Stimulated activated naive CD4-positive, alpha-beta T cell (primary cell): Measurements from ENCODE around the gene ZNHIT2.
A peak's percentile ranks its signal among the peaks of the same experiment; 100 is the strongest.

Source experiments
- DNase-seq, 6 experiments: peaks; one replicate each; lab custom pipeline; 2025; lab: John Stamatoyannopoulos, UW

Gene ZNHIT2

GRCh38 chr11:65104628-65105027 lies 12.9 kb downstream of the ZNHIT2 start:
- no peak for DNase-seq

- no peak for DNase-seq
Measured at GRCh38 chr11:65103476-65103875, 14.0 kb downstream of the ZNHIT2 start.

- DNase-seq: no peak
Measured at GRCh38 chr11:65102142-65103095, 15.1 kb downstream of the ZNHIT2 start.

- no peak for DNase-seq
Measured at GRCh38 chr11:65100674-65101350, 16.7 kb downstream of the ZNHIT2 start.

GRCh38 chr11:65096926-65097325 lies 20.6 kb downstream of the ZNHIT2 start:
- no peak for DNase-seq

- DNase-seq: peak; percentile 79 to 93 (median 82)
Measured at GRCh38 chr11:65095974-65096806, 21.3 kb downstream of the ZNHIT2 start, which contains the start of gene VPS51. VPS51 (plus strand) TSS chr11:65096214; CDS start chr11:65096251, 37 bp downstream.

GRCh38 chr11:65095427-65095826 lies 22.1 kb downstream of the ZNHIT2 start:
- no peak for DNase-seq

GRCh38 chr11:65090628-65091027 lies 26.9 kb downstream of the ZNHIT2 start:
- DNase-seq: no peak

GRCh38 chr11:65089621-65090020 lies 27.9 kb downstream of the ZNHIT2 start:
- no peak for DNase-seq

GRCh38 chr11:65087827-65088226 lies 29.7 kb downstream of the ZNHIT2 start:
- no peak for DNase-seq

GRCh38 chr11:65087216-65087615 lies 30.3 kb downstream of the ZNHIT2 start:
- no peak for DNase-seq

GRCh38 chr11:65086809-65087208 lies 30.7 kb downstream of the ZNHIT2 start:
- DNase-seq: no peak

GRCh38 chr11:65085446-65085845 lies 32.1 kb downstream of the ZNHIT2 start:
- no peak for DNase-seq

- DNase-seq: no peak
Measured at GRCh38 chr11:65084598-65085375, 32.7 kb downstream of the ZNHIT2 start.

GRCh38 chr11:65083834-65084597 lies 33.5 kb downstream of the ZNHIT2 start, which contains the start of the genes CDCA5 and ZFPL1:
CDCA5 (minus strand) TSS chr11:65084040; CDS start chr11:65083978, 62 bp downstream.
ZFPL1 (plus strand) TSS chr11:65084222; CDS start chr11:65084699, 477 bp downstream.
- peak; percentile 90 to 97 (median 92) for DNase-seq

GRCh38 chr11:65083134-65083833 lies 34.2 kb downstream of the ZNHIT2 start:
- no peak for DNase-seq

GRCh38 chr11:65078786-65079342 lies 38.6 kb downstream of the ZNHIT2 start:
- no peak for DNase-seq

GRCh38 chr11:65078151-65078550 lies 39.4 kb downstream of the ZNHIT2 start:
- peak; percentile 30 to 74 (median 52) for DNase-seq

- DNase-seq: no peak
Measured at GRCh38 chr11:65077451-65077850, 40.0 kb downstream of the ZNHIT2 start.
